Left lung (tissue), 10 donors: ENCODE results near the gene CHD3. TPM values are rescaled to one million over a fixed set of nuclear protein-coding genes. Genes with fewer than 3 reads are reported as not detected.
"Not testable (repeated sequence)": the region's sequence is repeated elsewhere in the genome, so short reads cannot be mapped to it uniquely, and the experiment has no call there.

ENCODE experiments used
- ATAC-seq: fragments of 200-7000 bp; cut with Tn5 transposase; one replicate; pipeline ENCODE4 v1.9.1; 2020; ENCODE audit warnings: moderate library complexity
- DNase-seq, 4 donors: peaks; one replicate each; pipeline ENCODE4 v3.0.0-alpha.2; 2013 to 2020
- H3K27ac ChIP-seq, 2 donors: fragments of 200-600 bp; sonication (generic) in 1 of 2; one replicate each; pipeline versions ENCODE4 v1.5.0 to v1.8.0; 2020 to 2021
- H3K27me3 ChIP-seq, 2 donors: fragments of 200-600 bp; sonication (generic) in 1 of 2; one replicate each; pipeline versions ENCODE4 v1.5.0 to v1.8.0; 2020 to 2021
- H3K36me3 ChIP-seq, 2 donors: fragments of 200-600 bp; sonication (generic) in 1 of 2; one replicate each; pipeline versions ENCODE4 v1.5.0 to v1.8.0; 2020 to 2021
- H3K4me1 ChIP-seq, 2 donors: fragments of 200-600 bp; one replicate each; pipeline ENCODE4 v1.8.0; 2021
- H3K4me3 ChIP-seq, 2 donors: fragments of 200-600 bp; sonication (generic) in 1 of 2; one replicate each; pipeline versions ENCODE4 v1.5.0 to v1.8.0; 2020 to 2021; ENCODE audit warnings: mild to moderate bottlenecking in 1 of 2
- H3K9me3 ChIP-seq, 2 donors: fragments of 200-600 bp; sonication (generic) in 1 of 2; one replicate each; pipeline versions ENCODE4 v1.5.0 to v1.8.0; 2020 to 2021
- CTCF ChIP-seq, 2 donors: fragments of 200-600 bp; sonication (generic) in 1 of 2; IDR thresholded peaks; one replicate each; pipeline versions ENCODE4 v1.5.0 to v1.8.0; 2021; ENCODE audit warnings: antibody characterized with exemption in 2 of 2
- intact Hi-C, 2 donors: fragments of 100-400 bp; cut with DNase I; formaldehyde crosslinking; loops; one replicate each; pipeline versions ENCODE4 v1.11.2 to v1.14.2; 2022
- polyA plus RNA-seq, 6 donors: library from polyadenylated mRNA; unstranded; fragments of 120-200 nt; gene quantifications; one replicate each; pipeline ENCODE4 v1.2.1, GENCODE V29; 2013; ENCODE audit not compliant: insufficient read length in 6 of 6
- total RNA-seq, 2 donors: library from RNA; stranded (reverse); fragmentation: NEBNext Ultra II Directional; extraction: Animal tissue kit (Norgen Biotek cat#: 25700); gene quantifications; one replicate each; pipeline ENCODE4 v1.2.1, GENCODE V29; 2021
- donor health status: DM: no; HTN: yes; CAD: no.
- donor health status: DM: no; HTN: no; CAD: no.

Gene CHD3
- total and polyA plus RNA-seq, 8 donors: 95.3 to 222 (median 202) TPM

- Histone ChIP-seq H3K4me1 (no peaks in the 10 kb centered on the region), H3K27me3 (no peaks in the 10 kb centered on the region), H3K4me3 (no peak overlapping the region), H3K27ac (no peak overlapping the region), H3K9me3 (no peaks in the 10 kb centered on the region), H3K36me3 (peaks cover 0 to 75% of the 10 kb centered on the region in 2 donors)
- intact Hi-C loops: no loop called here
- DNase-seq: no peak
- no peak for TF ChIP-seq CTCF (IDR thresholded peaks at IDR 0.05)
- no peak for ATAC-seq
Observed at GRCh38 chr17:7947651-7948050, 59.1 kb downstream of the CHD3 start.

GRCh38 chr17:7950578-7950977, 62.0 kb downstream of the CHD3 start:
- no peak for DNase-seq
- Histone ChIP-seq H3K36me3 (peaks cover 0 to 47% of the 10 kb centered on the region in 2 donors), H3K27ac (no peak overlapping the region), H3K27me3 (no peaks in the 10 kb centered on the region), H3K4me1 (peaks cover 0 to under 1% of the 10 kb centered on the region in 2 donors), H3K4me3 (no peak overlapping the region), H3K9me3 (no peaks in the 10 kb centered on the region)
- intact Hi-C loops: no loop called here
- TF ChIP-seq CTCF (IDR thresholded peaks at IDR 0.05): no peak
- no peak for ATAC-seq

GRCh38 chr17:7951143-7951792, 62.7 kb downstream of the CHD3 start:
- peaks cover 0 to 40% of the 10 kb centered on the region in 2 donors for H3K36me3 ChIP-seq

GRCh38 chr17:7953266-7953665, 64.7 kb downstream of the CHD3 start:
- intact Hi-C loops, DNase-seq, ATAC-seq, H3K9me3 ChIP-seq, H3K4me1 ChIP-seq, H3K27me3 ChIP-seq, H3K27ac ChIP-seq: not testable (repeated sequence)
- Histone ChIP-seq H3K36me3 (peaks cover 0 to 21% of the 10 kb centered on the region in 2 donors), H3K4me3 (peak overlapping the region in 1 of 2 donors; percentile 13)

More at GRCh38 chr17:7951143-7951792, 62.7 kb downstream of the CHD3 start:
- peak; percentile 59 for ATAC-seq
- no peak for DNase-seq
- Histone ChIP-seq H3K27me3 (no peaks in the 10 kb centered on the region), H3K9me3 (no peaks in the 10 kb centered on the region), H3K4me3 (no peak overlapping the region), H3K4me1 (peaks cover 0 to 4% of the 10 kb centered on the region in 2 donors), H3K27ac (peak overlapping the region; percentile 45 to 58)
- intact Hi-C loops: no loop called here
- TF ChIP-seq CTCF (IDR thresholded peaks at IDR 0.05): no peak

- H3K27ac ChIP-seq: peak overlapping the region; percentile 29 to 64
Observed at GRCh38 chr17:7955414-7956227, 67.0 kb downstream of the CHD3 start.

More at GRCh38 chr17:7955414-7956227, 67.0 kb downstream of the CHD3 start:
- no peaks in the 10 kb centered on the region for H3K9me3 ChIP-seq
- TF ChIP-seq CTCF (IDR thresholded peaks at IDR 0.05): no peak
- intact Hi-C loops: no loop called here
- H3K4me3 ChIP-seq: no peak overlapping the region
- peaks cover 0 to 4% of the 10 kb centered on the region in 2 donors for H3K27me3 ChIP-seq
- ATAC-seq (peak; percentile 30), DNase-seq (no peak)
- H3K36me3 ChIP-seq: no peaks in the 10 kb centered on the region
- H3K4me1 ChIP-seq: peaks cover 2 to 19% of the 10 kb centered on the region in 2 donors
